Nephron progenitor cell (in vitro differentiated cells): ENCODE measurements around the gene RNF8.
"Not testable (repeated sequence)": the region's sequence is repeated elsewhere in the genome, so short reads cannot be mapped to it uniquely, and the experiment has no call there.

Experiments
- DNase-seq: peaks from one replicate; pipeline ENCODE4 v3.0.0; 2021
- H3K27ac Mint-ChIP-seq: 2 replicates; pipeline ENCODE4 v1.8.0; 2021; ENCODE audit warnings: mild to moderate bottlenecking, moderate library complexity, mixed read lengths
- H3K27me3 Mint-ChIP-seq: 2 replicates; pipeline ENCODE4 v1.8.0; 2021; ENCODE audit warnings: mild to moderate bottlenecking, low read depth, mixed read lengths; ENCODE audit not compliant: poor library complexity
- H3K36me3 Mint-ChIP-seq: 2 replicates; pipeline ENCODE4 v1.8.0; 2021; ENCODE audit warnings: low read depth, mixed read lengths
- H3K4me1 Mint-ChIP-seq: 2 replicates; pipeline ENCODE4 v1.8.0; 2021; ENCODE audit warnings: mixed read lengths
- H3K4me3 Mint-ChIP-seq: 2 replicates; pipeline ENCODE4 v1.8.0; 2021; ENCODE audit warnings: mild to moderate bottlenecking, moderate library complexity, mixed read lengths
- H3K9me3 Mint-ChIP-seq: 2 replicates; pipeline ENCODE4 v1.8.0; 2021; ENCODE audit warnings: mild to moderate bottlenecking, moderate library complexity, mixed read lengths
- CTCF ChIP-seq: fragments of 200-600 bp; sonication (generic); IDR thresholded peaks from 2 replicates; pipeline ENCODE4 v1.5.0; 2021; ENCODE audit warnings: antibody characterized with exemption

The RNF8 gene

GRCh38 chr6:37339741-37340638 is 13.8 kb upstream of the RNF8 start:
- Mint-ChIP-seq H3K9me3 (no peaks in the 10 kb centered on the region), H3K27ac (no peak overlapping the region), H3K4me3 (no peak overlapping the region), H3K4me1 (peaks cover 16% of the 10 kb centered on the region), H3K36me3 (no peaks in the 10 kb centered on the region), H3K27me3 (peaks cover 29% of the 10 kb centered on the region)
- no peak for TF ChIP-seq CTCF
- no peak for DNase-seq

GRCh38 chr6:37340639-37340943 is 13.2 kb upstream of the RNF8 start:
- Mint-ChIP-seq H3K4me1 (peaks cover 16% of the 10 kb centered on the region), H3K27ac (no peak overlapping the region), H3K27me3 (peaks cover 29% of the 10 kb centered on the region)

GRCh38 chr6:37343248-37343647 is 10.5 kb upstream of the RNF8 start:
- DNase-seq = no peak
- H3K36me3 Mint-ChIP-seq = no peaks in the 10 kb centered on the region
- no peak for TF ChIP-seq CTCF
- H3K9me3 Mint-ChIP-seq = peaks cover 11% of the 10 kb centered on the region
- no peak overlapping the region for H3K27ac Mint-ChIP-seq
- H3K27me3 Mint-ChIP-seq = peaks cover 33% of the 10 kb centered on the region
- no peak overlapping the region for H3K4me3 Mint-ChIP-seq
- H3K4me1 Mint-ChIP-seq = peaks cover 16% of the 10 kb centered on the region

More at GRCh38 chr6:37340639-37340943, 13.2 kb upstream of the RNF8 start:
- no peak for TF ChIP-seq CTCF
- Mint-ChIP-seq H3K4me3 (no peak overlapping the region), H3K36me3 (no peaks in the 10 kb centered on the region), H3K9me3 (no peaks in the 10 kb centered on the region)
- DNase-seq = no peak

GRCh38 chr6:37344308-37344707 is 9.5 kb upstream of the RNF8 start:
- H3K9me3 Mint-ChIP-seq = peaks cover 11% of the 10 kb centered on the region
- no peak overlapping the region for H3K4me3 Mint-ChIP-seq
- no peak overlapping the region for H3K27ac Mint-ChIP-seq
- H3K36me3 Mint-ChIP-seq = no peaks in the 10 kb centered on the region
- no peak for DNase-seq
- TF ChIP-seq CTCF = no peak
- peaks cover 9% of the 10 kb centered on the region for H3K4me1 Mint-ChIP-seq
- H3K27me3 Mint-ChIP-seq = peaks cover 42% of the 10 kb centered on the region

- Mint-ChIP-seq H3K9me3 (peaks cover 11% of the 10 kb centered on the region), H3K27me3 (peaks cover 52% of the 10 kb centered on the region)
- not testable (repeated sequence) for H3K36me3 Mint-ChIP-seq, DNase-seq, H3K4me3 Mint-ChIP-seq, H3K4me1 Mint-ChIP-seq, H3K27ac Mint-ChIP-seq
Observed at GRCh38 chr6:37345804-37346203, 8.0 kb upstream of the RNF8 start.

- no peak overlapping the region for H3K4me3 Mint-ChIP-seq
- H3K36me3 Mint-ChIP-seq = no peaks in the 10 kb centered on the region
- no peak for TF ChIP-seq CTCF
- H3K9me3 Mint-ChIP-seq = peaks cover 11% of the 10 kb centered on the region
- no peaks in the 10 kb centered on the region for H3K4me1 Mint-ChIP-seq
- peaks cover 59% of the 10 kb centered on the region for H3K27me3 Mint-ChIP-seq
- no peak for DNase-seq
- H3K27ac Mint-ChIP-seq = no peak overlapping the region
Observed at GRCh38 chr6:37347177-37347576, 6.6 kb upstream of the RNF8 start.
